GM10248 (cell line): ENCODE data around the gene OR52H1.

Source experiments
- CTCF ChIA-PET: fragments of 300-600 bp; sonication (Branson Sonifier 250); formaldehyde crosslinking; extraction: SDS; loops from one replicate; lab custom pipeline; 2021; ENCODE audit warnings: antibody characterized with exemption; lab: Yijun Ruan, JAX
- POLR2A ChIA-PET: fragments of 350-650 bp; sonication (Branson Sonifier 250); formaldehyde crosslinking; extraction: SDS; loops from one replicate; lab custom pipeline; 2020; ENCODE audit warnings: antibody characterized with exemption; lab: Yijun Ruan, JAX
- DNase-seq: peaks from one replicate; pipeline ENCODE4 v3.0.0; 2012; ENCODE audit errors: extremely low spot score
- TF ChIP-seq, protein P1 (sequence below): IDR thresholded peaks from 2 replicates; pipeline ENCODE4 v1.5.1; 2012; ENCODE audit warnings: mild to moderate bottlenecking, low read depth; ENCODE audit errors: extremely low read depth, missing control alignments, control extremely low read depth

The OR52H1 gene

DNA sequence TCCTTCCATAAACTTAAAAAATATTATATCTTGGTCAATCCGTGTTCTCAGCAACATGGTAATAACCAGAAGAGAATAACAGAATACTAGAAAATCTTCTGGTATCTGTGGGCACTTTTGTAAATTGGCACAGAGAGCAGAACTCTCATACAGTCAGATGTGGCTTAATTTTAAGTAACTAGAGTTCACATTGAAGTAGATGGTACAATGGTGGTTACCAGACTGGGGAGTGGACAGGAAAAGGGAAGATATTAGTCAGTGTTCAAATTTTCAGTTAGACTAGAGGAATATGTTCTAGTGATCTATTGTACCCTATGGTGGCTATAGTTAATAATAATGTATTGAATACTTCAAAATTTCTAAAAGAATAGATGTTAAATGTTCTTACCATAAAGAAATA lies 6.9 kb downstream of the OR52H1 start:
- no peak for DNase-seq
- CTCF ChIA-PET = interaction anchor here (0.8 to 2.1 kb wide), 2 partner anchors 15 to 65 kb away, joined by 3 to 4 read pairs; no protein-coding TSS in a partner anchor
- TF ChIP-seq, protein P1, sequence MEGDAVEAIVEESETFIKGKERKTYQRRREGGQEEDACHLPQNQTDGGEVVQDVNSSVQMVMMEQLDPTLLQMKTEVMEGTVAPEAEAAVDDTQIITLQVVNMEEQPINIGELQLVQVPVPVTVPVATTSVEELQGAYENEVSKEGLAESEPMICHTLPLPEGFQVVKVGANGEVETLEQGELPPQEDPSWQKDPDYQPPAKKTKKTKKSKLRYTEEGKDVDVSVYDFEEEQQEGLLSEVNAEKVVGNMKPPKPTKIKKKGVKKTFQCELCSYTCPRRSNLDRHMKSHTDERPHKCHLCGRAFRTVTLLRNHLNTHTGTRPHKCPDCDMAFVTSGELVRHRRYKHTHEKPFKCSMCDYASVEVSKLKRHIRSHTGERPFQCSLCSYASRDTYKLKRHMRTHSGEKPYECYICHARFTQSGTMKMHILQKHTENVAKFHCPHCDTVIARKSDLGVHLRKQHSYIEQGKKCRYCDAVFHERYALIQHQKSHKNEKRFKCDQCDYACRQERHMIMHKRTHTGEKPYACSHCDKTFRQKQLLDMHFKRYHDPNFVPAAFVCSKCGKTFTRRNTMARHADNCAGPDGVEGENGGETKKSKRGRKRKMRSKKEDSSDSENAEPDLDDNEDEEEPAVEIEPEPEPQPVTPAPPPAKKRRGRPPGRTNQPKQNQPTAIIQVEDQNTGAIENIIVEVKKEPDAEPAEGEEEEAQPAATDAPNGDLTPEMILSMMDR = no peak
- POLR2A ChIA-PET = no interaction called here

DNA sequence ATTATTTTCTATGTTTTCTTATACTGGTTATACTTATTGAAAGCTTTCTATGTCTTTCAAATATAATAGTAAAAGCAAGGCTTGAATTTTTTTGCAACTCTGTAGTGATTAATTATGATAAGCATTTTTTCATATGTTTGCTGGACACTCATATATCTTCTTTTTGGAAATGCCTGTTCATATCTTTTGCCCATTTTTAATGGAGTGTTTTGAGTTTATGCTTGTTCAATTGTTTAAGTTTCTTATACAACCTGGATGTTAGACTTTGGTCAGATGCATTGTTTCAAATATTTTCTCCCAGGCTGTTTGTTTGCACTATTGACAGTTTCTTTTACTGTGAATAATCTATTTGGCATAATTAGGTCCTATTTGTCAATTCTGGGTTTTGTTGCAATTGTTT lies 11.9 kb downstream of the OR52H1 start:
- ChIA-PET CTCF (no interaction called here), POLR2A (no interaction called here)
- DNase-seq = no peak
- TF ChIP-seq, protein P1 = no peak

DNA sequence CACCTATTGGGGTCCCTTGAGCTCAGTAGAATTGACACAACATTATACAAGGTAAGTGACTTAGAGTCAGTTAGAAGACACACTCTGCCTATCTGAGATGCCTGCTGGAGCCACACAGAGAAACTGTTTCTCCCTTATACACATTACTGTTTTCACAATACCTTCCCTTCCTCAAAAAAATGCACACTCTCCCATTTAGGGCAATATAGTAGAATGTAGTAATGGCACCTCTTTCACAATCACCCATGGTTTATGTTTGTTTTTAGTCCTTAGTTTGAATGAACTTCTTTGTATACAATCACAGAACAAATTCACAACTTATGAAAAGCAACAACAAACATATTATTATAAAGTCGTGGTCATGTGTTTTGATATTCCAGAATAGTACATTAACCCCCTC lies 14.3 kb downstream of the OR52H1 start:
- CTCF ChIA-PET = interaction anchor here (1.0 to 1.5 kb wide), 3 partner anchors 12 to 19 kb away, joined by 3 to 4 read pairs (median 4); no protein-coding TSS in a partner anchor
- POLR2A ChIA-PET = no interaction called here
- DNase-seq = no peak
- TF ChIP-seq, protein P1 = no peak

DNA sequence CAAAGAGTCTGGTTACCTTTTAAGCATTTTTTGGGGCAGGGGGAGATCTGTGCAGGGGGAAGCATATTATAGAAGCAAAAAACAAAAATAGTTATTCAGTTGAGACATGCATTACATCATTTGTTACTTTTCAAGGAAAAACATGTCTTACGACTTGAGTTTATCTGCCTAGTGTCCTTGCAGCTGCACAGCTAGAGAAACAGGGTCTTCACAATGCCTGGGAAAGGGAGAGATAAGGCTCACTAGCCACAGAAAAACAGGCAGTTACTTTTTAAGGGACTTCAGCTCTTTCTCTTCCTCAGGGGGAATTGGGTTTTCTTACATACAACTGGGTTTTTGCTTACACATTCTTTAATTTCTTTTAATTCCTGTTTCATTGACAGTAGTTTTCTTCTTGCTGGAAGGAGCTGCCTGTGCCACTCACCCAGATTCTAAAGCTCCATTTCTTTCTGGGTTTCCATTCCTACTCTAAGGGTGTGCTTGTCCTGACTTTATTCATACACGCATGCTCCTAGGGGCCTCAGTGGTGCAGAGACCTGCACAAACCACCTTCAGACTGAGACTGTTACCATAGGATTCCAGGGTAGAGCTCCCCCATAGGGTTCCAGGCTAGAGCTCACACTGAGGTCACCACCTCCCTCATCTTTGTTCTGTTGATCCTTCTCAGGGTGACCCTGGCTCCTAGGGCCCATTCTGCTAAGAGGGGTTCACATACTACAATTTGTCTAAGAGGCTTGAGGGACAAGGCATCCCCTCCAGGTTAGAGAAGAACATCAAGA lies 17.1 kb downstream of the OR52H1 start:
- ChIA-PET CTCF (no interaction called here), POLR2A (no interaction called here)
- TF ChIP-seq, protein P1 = no peak
- DNase-seq = no peak

DNA sequence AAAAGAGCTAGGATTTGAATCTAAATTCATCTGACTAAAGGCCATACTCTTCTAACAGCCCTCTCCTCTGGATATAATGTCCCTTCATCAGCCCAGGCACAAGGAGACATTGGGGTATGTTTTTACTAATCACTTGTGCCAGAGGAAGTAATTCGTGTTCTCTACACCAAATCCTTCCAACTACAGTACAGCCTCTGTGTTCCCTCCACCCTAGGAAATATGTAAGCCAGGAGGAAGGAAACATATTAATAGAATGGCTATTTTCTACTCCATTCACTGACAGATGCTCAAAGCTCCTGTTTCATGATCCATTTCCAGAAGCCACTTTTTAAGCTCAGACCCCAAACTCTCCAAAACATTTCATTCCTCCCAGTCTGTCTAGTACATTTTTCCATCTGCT lies 19.8 kb downstream of the OR52H1 start:
- POLR2A ChIA-PET = no interaction called here
- TF ChIP-seq, protein P1 = no peak
- DNase-seq = no peak
- CTCF ChIA-PET = interaction anchor here (1.3 kb wide), 1 partner anchor 13 kb away, joined by 5 read pairs; no protein-coding TSS in a partner anchor

DNA sequence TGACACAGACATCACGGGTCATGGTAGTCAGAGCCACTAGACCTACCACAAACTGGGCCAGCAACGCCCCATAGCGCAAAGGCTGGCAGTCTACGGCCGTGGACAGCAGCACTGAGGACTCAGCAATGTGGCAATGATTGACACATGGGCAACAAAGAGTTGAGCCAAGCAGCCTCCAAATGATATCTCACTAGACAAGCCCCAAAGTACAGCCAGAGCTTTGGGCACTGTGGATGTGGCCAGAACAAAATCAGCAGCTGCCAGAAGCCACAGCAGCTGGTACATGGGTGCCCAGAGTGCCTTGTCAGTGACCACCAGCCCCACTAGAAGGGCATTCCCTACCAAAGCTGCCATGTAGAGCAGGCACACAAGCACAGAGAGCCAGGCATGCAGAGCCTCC lies 20.6 kb downstream of the OR52H1 start:
- ChIA-PET CTCF (interaction anchor here (1.5 to 1.7 kb wide), 2 partner anchors 7 to 13 kb away, joined by 4 to 5 read pairs; no protein-coding TSS in a partner anchor), POLR2A (no interaction called here)
- no peak for DNase-seq
- TF ChIP-seq, protein P1 = no peak
